GM18861 (cell line): ENCODE results near the gene PRSS12.
"Not testable (repeated sequence)": the region's sequence is repeated elsewhere in the genome, so short reads cannot be mapped to it uniquely, and the experiment has no call there.

ENCODE experiments used
- ATAC-seq: cut with Tn5 transposase; IDR thresholded peaks from one replicate; pipeline ENCODE4 v1.9.1; 2021; ENCODE audit not compliant: unreplicated experiment

Gene PRSS12

GRCh38 chr4:118327554-118328241, 25.1 kb downstream of the PRSS12 start:
- no peak for ATAC-seq

GRCh38 chr4:118326585-118326984, 26.2 kb downstream of the PRSS12 start:
- ATAC-seq = no peak

GRCh38 chr4:118325431-118325830, 27.4 kb downstream of the PRSS12 start:
- ATAC-seq = no peak

GRCh38 chr4:118322831-118323502, 29.8 kb downstream of the PRSS12 start:
- ATAC-seq = no peak

- ATAC-seq = no peak
Observed at GRCh38 chr4:118318931-118319330, 33.9 kb downstream of the PRSS12 start.

- no peak for ATAC-seq
Observed at GRCh38 chr4:118317691-118318090, 35.1 kb downstream of the PRSS12 start.

- ATAC-seq = no peak
Observed at GRCh38 chr4:118314221-118314620, 38.6 kb downstream of the PRSS12 start.

- no peak for ATAC-seq
Observed at GRCh38 chr4:118313098-118313497, 39.7 kb downstream of the PRSS12 start.

- ATAC-seq = no peak
Observed at GRCh38 chr4:118308306-118309030, 44.3 kb downstream of the PRSS12 start.

GRCh38 chr4:118307643-118308042, 45.2 kb downstream of the PRSS12 start:
- ATAC-seq = no peak

- ATAC-seq = not testable (repeated sequence)
Observed at GRCh38 chr4:118299619-118300018, 53.2 kb downstream of the PRSS12 start.

- no peak for ATAC-seq
Observed at GRCh38 chr4:118296729-118297128, 56.1 kb downstream of the PRSS12 start.

- ATAC-seq = no peak
Observed at GRCh38 chr4:118290951-118291350, 61.9 kb downstream of the PRSS12 start.

- no peak for ATAC-seq
Observed at GRCh38 chr4:118289794-118290193, 63.0 kb downstream of the PRSS12 start.

GRCh38 chr4:118287711-118288451, 64.9 kb downstream of the PRSS12 start:
- no peak for ATAC-seq

GRCh38 chr4:118286685-118287084, 66.1 kb downstream of the PRSS12 start:
- no peak for ATAC-seq

GRCh38 chr4:118285931-118286330, 66.9 kb downstream of the PRSS12 start:
- ATAC-seq = no peak

- ATAC-seq = peak; percentile 41
Observed at GRCh38 chr4:118284169-118284568, 68.6 kb downstream of the PRSS12 start.

- no peak for ATAC-seq
Observed at GRCh38 chr4:118282692-118283091, 70.1 kb downstream of the PRSS12 start.

GRCh38 chr4:118281611-118282442, 71.0 kb downstream of the PRSS12 start:
- ATAC-seq = no peak
